ENCODE results near the gene UNC13B.
"Not testable (repeated sequence)": the region's sequence is repeated elsewhere in the genome, so short reads cannot be mapped to it uniquely, and the experiment has no call there.

Gene UNC13B

GRCh38 chr9:35364817-35365585 is 203.2 kb downstream of the UNC13B start:
- no peak for DNase-seq (ENCODE audit: extremely low read depth in 1 of 2, low read depth in 1 of 2)

DNA sequence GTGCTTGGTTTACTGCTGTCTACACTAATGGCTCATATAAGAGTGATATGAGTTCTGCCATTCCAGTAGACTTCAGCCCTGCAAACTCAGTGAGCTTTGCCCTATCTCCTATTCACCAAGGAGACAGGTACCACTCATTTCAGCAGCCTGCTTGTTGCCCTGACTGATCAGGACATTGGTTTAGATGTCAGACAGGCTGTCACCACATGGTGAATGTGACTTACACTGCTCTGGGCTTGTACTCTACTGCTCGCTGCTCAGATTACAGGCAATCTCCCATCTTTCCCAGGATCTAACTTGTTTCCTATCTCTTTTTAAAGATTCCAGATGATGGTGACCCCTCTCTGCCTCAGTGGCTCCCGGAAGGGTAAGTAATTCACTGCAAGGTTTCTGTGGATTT is 204.8 kb downstream of the UNC13B start:
- DNase-seq (ENCODE audit: extremely low read depth in 1 of 2, low read depth in 1 of 2), result no peak

DNA sequence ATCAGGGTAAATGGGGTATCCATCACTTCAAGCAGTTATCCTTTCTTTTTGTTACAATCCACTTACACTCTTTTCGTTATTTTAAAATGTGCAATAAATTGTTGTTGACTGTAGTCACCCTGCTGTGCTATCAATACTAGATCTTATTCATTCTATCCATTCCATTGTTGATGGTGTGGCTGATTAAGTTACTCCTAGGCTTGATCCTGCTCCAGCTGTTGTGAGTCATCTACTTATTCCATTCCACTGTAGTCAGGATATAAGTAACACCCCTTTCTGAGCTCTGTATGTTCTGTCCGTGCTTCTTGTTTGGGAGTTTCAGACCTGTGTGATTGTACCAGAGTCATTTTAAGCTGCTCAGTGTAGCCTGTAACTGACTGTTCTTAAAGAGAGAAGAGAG is 205.6 kb downstream of the UNC13B start:
- no peak for DNase-seq (ENCODE audit: extremely low read depth in 1 of 2, low read depth in 1 of 2)

- DNase-seq (ENCODE audit: extremely low read depth in 1 of 2, low read depth in 1 of 2), result no peak
Observed at GRCh38 chr9:35370241-35370640, 208.4 kb downstream of the UNC13B start.

DNA sequence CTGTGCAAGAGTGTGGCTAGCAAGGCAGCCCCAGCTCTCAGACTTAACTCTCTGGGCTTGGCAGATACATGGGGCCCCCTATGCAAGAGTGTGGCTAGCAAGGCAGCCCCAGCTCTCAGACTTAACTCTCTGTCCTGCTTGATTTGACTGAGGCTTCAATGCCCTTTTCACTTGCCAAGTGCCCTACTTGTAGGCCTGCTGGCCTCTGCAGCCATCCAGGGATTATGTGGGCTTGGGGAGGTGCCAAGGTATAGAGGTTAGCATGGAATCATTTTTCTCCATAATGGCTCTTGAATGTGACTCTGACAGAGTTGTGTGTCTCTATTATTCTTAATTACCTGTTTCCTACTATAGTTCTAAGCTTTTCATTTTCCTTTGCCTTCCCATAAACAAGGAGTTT is 212.6 kb downstream of the UNC13B start:
- DNase-seq (ENCODE audit: extremely low read depth in 1 of 2, low read depth in 1 of 2), result no peak

DNA sequence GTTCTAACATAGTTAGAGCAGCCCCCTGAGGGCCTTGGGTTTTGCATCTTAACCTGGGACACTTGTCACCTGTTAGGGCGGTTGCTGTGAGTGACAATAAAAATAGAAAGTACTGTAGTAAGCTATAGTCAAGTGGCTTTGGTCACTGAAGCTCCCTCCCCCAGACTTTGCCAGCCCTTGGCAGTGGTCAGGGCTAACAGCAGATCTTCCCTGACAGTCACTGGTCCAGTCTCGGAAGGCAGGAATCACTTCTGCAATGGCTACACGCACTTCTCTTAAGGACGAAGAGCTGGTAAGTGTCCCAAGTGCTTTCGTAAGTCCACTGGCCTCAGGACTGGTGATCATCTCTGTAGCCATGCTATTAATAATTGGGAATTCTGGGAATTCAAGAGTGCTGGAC is 213.1 kb downstream of the UNC13B start:
- DNase-seq (ENCODE audit: extremely low read depth in 1 of 2, low read depth in 1 of 2), result no peak

DNA sequence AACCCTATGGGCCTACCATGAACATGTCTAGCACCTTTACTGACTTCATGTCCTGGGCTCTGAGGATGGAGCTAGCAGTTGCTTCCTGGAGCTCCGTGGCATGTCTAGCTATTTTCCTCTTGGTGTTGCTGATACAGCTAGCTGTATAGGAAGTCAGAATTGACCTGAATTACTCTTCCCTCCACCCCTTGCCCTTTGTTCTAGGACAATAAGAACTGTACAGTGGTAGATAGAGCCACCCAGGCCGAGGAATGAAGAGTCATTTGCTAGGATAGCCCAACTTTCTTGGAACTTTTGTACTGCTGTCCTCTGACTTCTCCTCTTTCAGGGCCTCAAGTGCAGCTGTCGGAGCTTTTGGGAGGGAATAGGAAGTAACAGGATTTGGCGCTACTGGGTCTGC is 218.2 kb downstream of the UNC13B start:
- DNase-seq (ENCODE audit: extremely low read depth in 1 of 2, low read depth in 1 of 2), result no peak

DNA sequence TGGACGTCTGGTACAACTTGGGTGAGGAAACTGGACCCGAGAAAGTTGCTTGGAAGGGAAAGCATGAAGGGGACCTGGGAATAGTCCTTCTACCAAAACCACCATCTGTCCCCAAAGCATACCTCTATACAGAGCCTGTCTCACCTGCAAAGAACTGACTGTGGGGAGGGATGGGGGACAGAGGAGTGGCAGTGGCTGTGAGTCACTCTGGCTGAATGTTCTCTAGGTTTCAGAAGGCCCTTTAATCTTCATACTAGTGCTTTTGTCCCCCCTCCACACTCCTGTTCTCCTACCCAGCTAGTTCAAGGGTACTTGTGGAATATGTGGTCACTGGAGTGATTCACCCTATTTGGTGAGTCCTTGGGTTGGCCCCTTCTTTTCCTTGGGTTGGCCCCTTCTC is 218.8 kb downstream of the UNC13B start:
- DNase-seq (ENCODE audit: extremely low read depth in 1 of 2, low read depth in 1 of 2), result no peak

- no peak for DNase-seq (ENCODE audit: extremely low read depth in 1 of 2, low read depth in 1 of 2)
Observed at GRCh38 chr9:35385042-35385441, 223.2 kb downstream of the UNC13B start.

DNA sequence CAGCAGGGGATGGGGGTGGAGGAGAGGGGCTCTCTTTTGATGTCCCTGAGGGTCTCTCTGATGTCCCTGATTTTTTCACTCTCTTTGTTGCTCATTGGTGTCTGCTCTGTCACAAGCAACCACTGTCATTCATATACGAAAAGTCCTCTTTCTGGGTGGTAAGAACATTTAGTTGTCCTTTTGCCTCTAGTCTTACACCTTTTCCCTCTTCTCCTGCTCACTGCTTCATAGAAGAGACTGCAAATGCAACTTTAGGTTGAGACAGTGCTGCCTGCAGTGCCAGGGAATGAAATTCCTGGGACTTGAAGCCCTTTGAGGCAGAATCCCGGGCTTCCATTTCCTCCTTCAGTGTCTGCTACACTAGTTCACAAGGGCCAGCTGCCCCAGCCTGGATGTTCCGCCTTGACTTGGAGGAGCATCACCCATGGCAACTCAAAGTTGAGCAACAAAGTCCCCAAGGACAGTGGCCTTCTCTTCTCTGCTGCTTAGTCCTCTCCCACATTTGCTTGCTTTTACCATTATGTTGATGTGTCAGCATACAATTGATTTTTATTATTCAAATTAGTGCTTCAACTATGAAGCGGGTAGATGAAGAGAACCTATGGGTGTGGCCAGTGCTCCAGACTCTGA is 233.4 kb downstream of the UNC13B start:
- DNase-seq (ENCODE audit: extremely low read depth in 1 of 2, low read depth in 1 of 2), result no peak

GRCh38 chr9:35395706-35396101 is 233.9 kb downstream of the UNC13B start:
- DNase-seq (ENCODE audit: extremely low read depth in 1 of 2, low read depth in 1 of 2), result no peak

DNA sequence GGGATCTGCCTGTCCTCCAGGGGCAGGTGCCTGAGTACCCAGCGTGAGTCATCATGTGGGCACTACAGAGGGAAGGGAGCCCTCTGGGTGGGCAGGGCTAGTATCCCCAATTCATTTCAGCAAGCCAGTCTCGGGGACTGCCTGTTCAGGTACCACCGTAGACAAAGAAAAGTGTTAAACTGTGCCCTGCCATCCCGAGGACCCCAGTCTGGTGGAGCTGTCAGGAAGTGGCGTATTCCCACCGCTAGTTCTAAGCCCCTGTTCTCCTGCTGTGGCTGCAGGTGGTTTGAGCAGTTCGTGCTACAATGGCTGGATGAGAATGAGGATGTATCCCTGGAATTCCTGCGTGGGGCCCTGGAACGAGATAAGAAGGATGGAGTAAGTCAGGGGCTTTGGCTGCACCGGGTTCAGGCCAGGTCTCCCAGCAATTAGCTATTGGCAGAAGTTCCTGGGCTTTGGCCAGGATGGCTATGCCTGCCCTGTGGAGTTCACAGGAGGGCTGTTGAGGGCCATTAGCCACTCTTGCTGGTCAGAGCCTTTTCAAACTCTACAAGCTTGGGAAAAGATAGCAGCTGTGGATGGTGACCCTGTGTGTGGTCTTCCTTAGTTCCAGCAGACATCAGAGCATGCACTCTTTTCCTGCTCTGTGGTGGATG is 234.9 kb downstream of the UNC13B start:
- no peak for DNase-seq (ENCODE audit: extremely low read depth in 1 of 2, low read depth in 1 of 2)

- no peak for DNase-seq (ENCODE audit: extremely low read depth in 1 of 2, low read depth in 1 of 2)
Observed at GRCh38 chr9:35397216-35397698, 235.4 kb downstream of the UNC13B start.

GRCh38 chr9:35397923-35398322 is 236.1 kb downstream of the UNC13B start:
- DNase-seq (ENCODE audit: extremely low read depth in 1 of 2, low read depth in 1 of 2), result no peak

DNA sequence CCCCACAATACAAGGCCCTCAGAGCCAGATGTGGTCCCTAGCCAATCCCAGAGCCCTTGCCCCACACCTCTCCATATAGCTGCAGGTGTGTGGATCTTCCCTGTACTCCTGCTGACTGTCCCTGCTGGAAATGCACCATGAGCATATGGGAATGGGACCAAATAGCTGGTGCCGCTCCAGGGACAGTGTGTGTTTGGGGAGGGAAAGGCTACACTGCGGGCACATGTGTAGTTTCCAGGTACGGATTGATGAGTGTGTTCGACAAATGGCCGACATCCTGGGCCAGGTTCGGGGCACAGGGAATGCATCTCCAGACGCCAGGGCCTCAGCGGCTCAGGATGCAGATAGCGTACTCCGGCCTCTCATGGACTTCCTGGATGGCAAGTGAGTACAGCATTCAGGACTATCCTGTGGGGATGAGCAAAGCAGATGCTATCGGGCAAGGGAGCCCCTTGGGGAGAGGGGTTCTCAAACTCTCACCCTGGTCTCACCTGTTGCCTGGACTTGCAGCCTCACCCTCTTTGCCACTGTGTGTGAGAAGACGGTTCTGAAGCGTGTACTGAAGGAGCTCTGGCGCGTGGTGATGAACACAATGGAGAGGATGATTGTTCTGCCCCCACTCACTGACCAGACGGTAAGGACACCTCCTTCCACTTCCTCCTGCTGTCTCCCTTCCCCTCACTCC is 237.0 kb downstream of the UNC13B start:
- DNase-seq (ENCODE audit: extremely low read depth in 1 of 2, low read depth in 1 of 2), result no peak

DNA sequence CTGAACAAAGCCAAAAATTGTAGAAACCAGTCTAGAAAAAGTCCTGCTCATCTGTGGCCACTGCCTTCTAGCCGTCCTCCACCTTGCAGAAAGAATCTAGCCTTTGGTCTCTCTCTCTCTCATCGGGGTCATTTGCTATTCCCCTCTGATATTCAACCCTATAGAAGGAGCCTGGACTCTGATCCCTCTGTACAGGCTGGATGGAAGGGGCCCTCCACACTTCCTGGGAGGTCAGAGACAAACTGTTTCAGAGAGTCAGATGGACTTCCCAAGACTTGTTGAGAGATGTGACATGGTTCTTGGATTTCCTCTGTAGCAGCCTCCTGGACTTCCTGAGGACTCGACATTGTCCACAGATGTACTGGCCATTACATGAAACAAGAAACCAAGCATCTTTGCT is 243.1 kb downstream of the UNC13B start:
- DNase-seq (ENCODE audit: extremely low read depth in 1 of 2, low read depth in 1 of 2), result no peak

- peak; percentile 14 to 21 for DNase-seq (ENCODE audit: extremely low read depth in 1 of 2, low read depth in 1 of 2)
Observed at GRCh38 chr9:35406183-35406959, 244.6 kb downstream of the UNC13B start.

DNA sequence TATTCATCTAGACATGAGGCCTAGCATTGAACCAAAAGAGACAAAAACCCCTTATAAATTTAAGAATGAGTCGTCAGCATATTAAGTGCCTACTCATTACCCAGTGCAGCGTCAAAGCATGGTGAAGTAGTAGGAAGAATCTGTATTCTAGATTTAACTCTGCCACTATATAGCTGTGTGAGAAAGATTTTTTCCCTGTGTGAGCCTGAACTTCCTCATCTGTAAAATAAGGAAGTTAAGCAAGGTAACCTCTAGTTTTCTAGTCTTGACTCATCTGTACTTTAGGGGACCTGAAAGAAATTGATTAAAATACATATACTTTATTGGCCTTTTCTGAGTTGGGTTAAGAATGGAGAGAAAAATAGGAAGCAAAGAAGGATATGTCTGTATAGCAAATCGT is 246.0 kb downstream of the UNC13B start:
- DNase-seq (ENCODE audit: extremely low read depth in 1 of 2, low read depth in 1 of 2), result no peak

DNA sequence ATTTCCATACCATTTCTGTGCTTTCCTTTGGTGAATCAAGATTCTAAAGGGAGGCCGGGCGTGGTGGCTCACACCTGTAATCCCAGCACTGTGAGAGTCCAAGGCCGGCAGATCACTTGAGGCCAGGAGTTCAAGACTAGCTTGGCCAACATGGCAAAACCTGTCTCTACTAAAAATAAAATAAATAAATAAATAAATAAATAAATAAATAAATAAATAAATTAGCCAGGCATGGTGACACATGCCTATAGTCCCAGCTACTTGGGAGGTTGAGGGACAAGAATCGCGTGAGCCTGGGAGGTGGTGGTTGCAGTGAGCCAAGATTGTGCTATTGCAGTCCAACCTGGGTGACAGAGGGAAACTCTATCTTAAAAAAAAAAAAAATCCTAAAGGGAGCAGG is 247.6 kb downstream of the UNC13B start:
- not testable (repeated sequence) for DNase-seq (ENCODE audit: extremely low read depth in 1 of 2, low read depth in 1 of 2)

DNA sequence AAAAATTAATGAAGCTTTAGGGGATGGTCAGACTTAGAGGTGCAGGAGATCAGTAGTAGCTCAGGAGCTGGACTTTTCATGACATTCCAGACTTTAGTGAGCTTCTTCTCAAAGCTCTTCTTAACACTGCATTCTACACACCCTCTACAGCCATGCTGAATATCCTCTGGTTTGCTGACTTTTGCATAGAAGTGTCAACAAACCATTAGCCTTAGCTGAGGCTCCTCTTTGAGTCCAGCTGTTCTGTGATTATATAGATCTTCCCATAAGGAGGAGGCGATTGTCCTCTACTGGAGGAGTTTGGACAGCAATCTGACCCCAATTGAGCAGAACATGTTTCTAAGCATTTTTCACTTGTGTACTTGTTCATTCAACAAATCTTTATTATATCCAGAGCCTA is 253.1 kb downstream of the UNC13B start:
- DNase-seq (ENCODE audit: extremely low read depth in 1 of 2, low read depth in 1 of 2), result no peak
